Right cardiac atrium (tissue), 5 donors: ENCODE data around the gene CHKB. TPM values are rescaled to one million over a fixed set of nuclear protein-coding genes. Genes with fewer than 3 reads are reported as not detected.

Source experiments
- ATAC-seq, 2 donors: fragments of 200-7000 bp; cut with Tn5 transposase; one replicate each; pipeline versions ENCODE4 v1.8.0 to v1.9.1; 2020; ENCODE audit warnings: moderate library complexity in 2 of 2, mild to moderate bottlenecking in 1 of 2
- DNase-seq, 3 donors: peaks; one replicate each; pipeline ENCODE4 v3.0.0-alpha.2; 2020
- H3K27ac ChIP-seq: one replicate; pipeline ENCODE4 v1.5.1; 2013; ENCODE audit warnings: mild to moderate bottlenecking, low read length, control low read depth, moderate library complexity
- H3K27me3 ChIP-seq: one replicate; pipeline ENCODE4 v1.6.1; 2013; ENCODE audit not compliant: control insufficient read depth, insufficient read depth
- H3K4me1 ChIP-seq: one replicate; pipeline ENCODE4 v1.6.1; 2013; ENCODE audit warnings: low read length; ENCODE audit not compliant: control insufficient read depth, insufficient read depth
- H3K4me3 ChIP-seq: one replicate; pipeline ENCODE4 v1.5.1; 2013; ENCODE audit warnings: low read length, control low read depth
- H3K9me3 ChIP-seq: one replicate; pipeline ENCODE4 v1.6.1; 2013; ENCODE audit warnings: low read length; ENCODE audit not compliant: control insufficient read depth
- WGBS: extraction: QIAGEN DNeasy Blood & Tissue Kit; methylation state at CpG from one replicate; pipeline ENCODE4 v1.1.7; 2013; 5-methylcytosine and 5-hydroxymethylcytosine counted together
- intact Hi-C, 4 donors: fragments of 100-400 bp; cut with DNase I; formaldehyde crosslinking; loops; one replicate each; pipeline versions ENCODE4 v1.11.0 to v1.14.0; 2022 to 2023
- polyA plus RNA-seq: library from polyadenylated mRNA; stranded (reverse); fragments of 200-250 nt; gene quantifications from one replicate; pipeline ENCODE4 v1.2.3, GENCODE V29; 2013
- total RNA-seq, 4 donors: library from RNA; stranded (reverse); fragmentation: NEBNext Ultra II Directional; extraction: Animal tissue kit (Norgen Biotek cat#: 25700); gene quantifications; one replicate each; pipeline ENCODE4 v1.2.1, GENCODE V29; 2021
- donor health status: healthy with polysubstance abuse.
- donor health status: DM: no; HTN: yes; CAD: no.
- donor health status: DM: no; HTN: no; CAD: no.
- donor health status: DM: no; HTN: yes; CAD: no; lungs with severe emphysema.
- donor health status: DM: yes; HTN: yes; CAD: no.

Gene CHKB
- total and polyA plus RNA-seq, 5 donors, result 33.9 to 63.4 (median 42.9) TPM

DNA sequence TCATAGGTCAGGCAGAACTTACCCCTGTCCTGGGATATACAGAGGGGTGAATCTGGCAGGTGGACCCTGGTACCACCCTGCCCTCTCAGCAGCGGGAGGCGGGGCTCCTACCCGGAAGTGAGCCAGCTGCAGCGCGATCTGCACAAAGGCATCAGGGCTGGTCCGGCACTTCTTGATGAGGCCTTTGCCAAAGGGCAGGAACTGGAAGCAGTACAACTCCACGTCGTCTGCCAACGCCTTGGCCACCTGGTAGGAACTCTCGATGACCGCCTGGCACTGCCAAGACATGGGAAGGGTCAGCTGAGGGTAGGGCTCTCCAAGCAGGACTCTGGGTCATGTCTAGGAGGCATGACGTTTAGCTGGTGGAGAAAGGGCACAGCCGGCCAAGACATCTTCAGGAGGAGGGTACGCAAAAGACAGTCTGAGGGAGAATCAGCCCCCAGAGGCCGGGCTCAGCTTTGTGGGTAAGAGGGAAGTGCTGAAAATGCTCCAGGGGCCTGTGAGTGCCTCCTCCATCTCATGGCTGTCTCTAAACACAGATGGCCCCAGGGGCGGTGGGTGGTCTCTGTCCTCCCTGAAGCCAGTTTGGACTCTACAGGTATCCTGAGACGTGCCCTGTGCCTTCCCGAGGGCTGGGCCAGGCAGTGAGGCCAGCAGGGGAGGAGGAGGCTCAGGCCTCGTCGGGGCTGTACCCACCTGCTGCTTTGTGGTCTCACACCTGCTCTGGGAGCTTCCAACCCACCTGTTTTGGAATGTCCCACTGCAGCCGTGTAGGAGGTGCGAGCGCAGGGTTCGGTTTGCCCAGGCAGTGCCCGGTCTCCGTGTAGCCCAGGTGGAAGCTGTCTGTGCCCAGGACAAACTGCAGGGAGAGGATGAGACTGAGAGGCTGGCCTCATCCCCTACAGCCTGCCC, 11.1 kb downstream of the CHKB start:
- H3K4me3 ChIP-seq, result no peak overlapping the region
- intact Hi-C loops, result no loop called here
- 82% methylated on average over 26 of the region's 26 CpGs for WGBS
- no peak for ATAC-seq
- H3K27me3 ChIP-seq, result no peaks in the 10 kb centered on the region
- H3K9me3 ChIP-seq, result no peaks in the 10 kb centered on the region
- peak in 2 of 3 donors; percentile 50 to 55 for DNase-seq
- no peak overlapping the region for H3K27ac ChIP-seq
- H3K4me1 ChIP-seq, result no peaks in the 10 kb centered on the region

DNA sequence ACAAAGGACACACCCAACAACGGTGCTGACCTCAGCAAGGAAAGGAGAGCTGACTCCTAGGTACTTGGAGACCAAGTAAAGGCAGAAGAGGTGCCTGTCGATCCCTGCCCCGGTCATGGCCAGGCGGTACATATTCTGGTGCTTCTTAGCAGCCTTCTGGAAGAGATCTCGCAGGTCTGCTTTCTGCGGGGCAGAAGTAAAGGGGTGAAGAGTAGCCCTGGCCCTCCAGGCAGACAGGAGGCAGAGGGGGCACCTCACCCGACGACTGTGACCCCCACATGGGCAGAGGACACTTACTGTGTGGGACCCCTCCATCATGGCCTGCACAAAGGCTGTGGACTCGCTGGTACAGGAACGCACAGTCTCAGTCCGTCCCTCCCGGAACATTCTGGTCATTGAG, 11.8 kb downstream of the CHKB start:
- ATAC-seq (no peak), DNase-seq (peak in 2 of 3 donors; percentile 31 to 40)
- Histone ChIP-seq H3K27me3 (no peaks in the 10 kb centered on the region), H3K4me3 (no peak overlapping the region), H3K27ac (no peak overlapping the region), H3K9me3 (no peaks in the 10 kb centered on the region), H3K4me1 (no peaks in the 10 kb centered on the region)
- WGBS, result 94% methylated on average over 12 of the region's 12 CpGs
- intact Hi-C loops, result no loop called here

DNA sequence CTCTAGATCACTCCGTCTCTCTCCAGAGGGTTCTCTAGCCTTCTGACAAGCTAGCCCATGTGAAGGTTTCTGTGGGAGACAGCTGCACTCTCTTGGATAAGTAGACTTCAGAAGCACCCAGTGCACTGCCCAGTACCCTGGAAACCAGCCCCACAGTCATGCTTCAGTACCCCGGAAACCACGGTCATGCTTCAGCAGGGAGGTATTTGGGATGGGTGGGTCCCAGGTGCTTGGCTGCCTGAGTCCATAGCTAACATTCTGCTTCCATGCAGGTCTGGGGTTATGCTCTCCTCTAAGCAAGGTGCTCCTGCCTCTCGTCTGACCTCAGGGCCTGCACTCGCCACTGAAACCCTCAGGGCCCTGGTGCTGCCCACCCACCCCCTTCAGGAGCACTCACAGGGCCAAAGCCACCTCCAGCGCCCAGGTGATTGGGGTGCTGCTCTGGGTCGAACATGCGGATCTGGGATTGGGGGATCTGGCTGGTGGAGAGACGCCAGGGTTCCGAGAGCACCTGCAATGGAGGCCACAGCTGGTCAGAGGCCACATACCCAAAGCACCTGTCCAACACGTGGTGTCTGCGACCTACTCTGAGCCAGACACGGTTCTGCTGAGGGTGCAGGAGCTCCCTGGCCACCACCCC, 12.6 kb downstream of the CHKB start:
- Histone ChIP-seq H3K9me3 (no peaks in the 10 kb centered on the region), H3K4me1 (no peaks in the 10 kb centered on the region), H3K4me3 (no peak overlapping the region), H3K27me3 (no peaks in the 10 kb centered on the region), H3K27ac (no peak overlapping the region)
- peak in 2 of 3 donors; percentile 31 to 39 for DNase-seq
- WGBS, result 91% methylated on average over 13 of the region's 13 CpGs
- intact Hi-C loops, result no loop called here
- ATAC-seq, result peak in 1 of 2 donors; percentile 4

DNA sequence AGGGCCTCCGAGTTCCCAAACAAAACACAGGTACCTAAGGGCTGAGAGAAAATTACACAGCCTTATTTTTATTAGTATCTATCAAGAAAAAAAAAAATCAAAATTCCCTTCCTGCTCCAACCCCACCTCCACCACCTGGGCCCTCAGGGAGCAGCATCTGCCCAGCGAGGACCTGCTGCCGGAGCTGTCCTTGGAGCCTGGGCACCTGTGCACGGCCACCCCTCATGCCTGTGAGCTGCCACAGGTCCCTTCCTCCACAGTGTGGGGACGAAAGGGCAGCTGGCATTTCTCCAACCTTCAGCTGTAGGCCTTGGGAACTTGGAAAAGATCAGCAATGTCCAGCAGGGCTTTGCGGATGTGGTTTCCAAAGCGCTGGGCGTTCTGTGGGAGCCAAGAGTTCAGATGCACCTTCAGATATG, 13.6 kb downstream of the CHKB start:
- Histone ChIP-seq H3K9me3 (no peaks in the 10 kb centered on the region), H3K27ac (no peak overlapping the region), H3K4me3 (no peak overlapping the region), H3K4me1 (no peaks in the 10 kb centered on the region), H3K27me3 (no peaks in the 10 kb centered on the region)
- 82% methylated on average over 8 of the region's 8 CpGs for WGBS
- ATAC-seq, result no peak
- intact Hi-C loops, result no loop called here
- DNase-seq, result peak in 2 of 3 donors; percentile 25 to 55

DNA sequence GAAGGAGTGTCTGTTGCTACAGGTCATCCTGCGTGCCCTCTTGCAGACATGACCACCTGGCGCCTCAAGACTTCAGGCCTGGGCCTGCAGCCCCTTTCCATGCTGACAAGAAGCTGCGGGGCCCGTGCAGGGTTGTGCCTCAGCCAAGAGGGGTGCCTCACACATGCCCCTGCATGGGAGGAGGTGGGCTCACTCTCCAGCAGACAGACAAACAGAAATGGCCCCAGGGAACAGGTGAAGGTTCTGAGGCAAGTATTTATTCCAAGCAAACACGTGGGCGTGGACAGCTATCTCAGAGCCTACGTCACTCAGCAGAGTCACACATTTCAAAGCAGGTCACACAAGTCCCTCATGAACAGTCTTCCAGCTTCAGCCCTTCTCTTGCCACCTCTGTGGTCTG, 14.0 kb downstream of the CHKB start:
- H3K27me3 ChIP-seq, result no peaks in the 10 kb centered on the region
- H3K27ac ChIP-seq, result no peak overlapping the region
- no peak overlapping the region for H3K4me3 ChIP-seq
- H3K9me3 ChIP-seq, result no peaks in the 10 kb centered on the region
- peaks cover under 1% of the 10 kb centered on the region for H3K4me1 ChIP-seq
- DNase-seq (peak in 2 of 3 donors; percentile 14 to 49), ATAC-seq (no peak)
- 77% methylated on average over 7 of the region's 7 CpGs for WGBS
- intact Hi-C loops, result no loop called here

DNA sequence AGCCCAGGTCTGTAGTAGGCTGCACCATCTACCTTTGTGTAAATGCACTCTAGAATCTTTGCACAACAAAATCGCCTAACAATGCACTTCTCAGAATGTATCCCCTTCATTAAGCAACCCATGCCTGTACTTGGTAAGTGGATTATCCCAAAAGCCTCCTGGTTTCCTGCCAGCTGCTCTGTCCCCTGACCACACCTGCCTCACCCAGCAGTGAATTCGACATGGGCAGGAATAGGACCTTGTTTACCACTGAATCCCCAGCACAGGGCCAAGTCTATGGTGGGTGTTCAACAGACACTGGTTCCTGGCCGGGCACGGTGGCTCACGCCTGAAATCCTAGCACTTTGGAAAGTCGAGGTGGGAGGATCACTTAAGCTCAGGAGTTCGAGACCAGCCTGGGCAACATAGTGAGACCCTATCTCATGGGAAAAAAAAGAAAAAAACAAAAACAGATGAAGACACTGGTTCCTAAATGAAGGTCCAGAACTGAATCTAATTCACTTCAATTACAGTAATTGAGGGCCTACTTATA, 14.9 kb downstream of the CHKB start:
- WGBS, result 92% methylated on average over 7 of the region's 7 CpGs
- no peak for ATAC-seq
- H3K9me3 ChIP-seq, result no peaks in the 10 kb centered on the region
- H3K27ac ChIP-seq, result no peak overlapping the region
- intact Hi-C loops, result no loop called here
- H3K4me3 ChIP-seq, result no peak overlapping the region
- H3K27me3 ChIP-seq, result no peaks in the 10 kb centered on the region
- H3K4me1 ChIP-seq, result peaks cover 3% of the 10 kb centered on the region
- no peak for DNase-seq

DNA sequence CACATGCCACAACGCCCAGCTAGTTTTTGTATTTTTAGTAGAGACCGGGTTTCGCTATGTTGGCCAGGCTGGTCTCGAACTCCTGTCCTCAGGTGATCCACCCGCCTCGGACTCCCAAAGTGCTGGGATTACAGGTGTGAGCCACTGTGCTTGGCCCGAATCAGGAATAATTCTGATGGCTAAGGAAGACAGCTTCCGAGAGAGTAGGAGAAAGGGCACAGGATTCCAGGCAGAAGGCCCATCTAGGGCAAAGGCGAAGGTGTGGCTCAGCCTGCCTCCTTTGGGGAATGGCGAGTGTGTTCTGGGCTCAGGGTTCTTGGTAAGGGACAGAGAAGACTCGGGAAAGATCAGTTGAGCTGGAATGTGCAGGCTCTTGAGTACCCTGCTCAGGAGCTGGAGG, 18.4 kb downstream of the CHKB start:
- H3K4me3 ChIP-seq, result no peak overlapping the region
- H3K27me3 ChIP-seq, result no peaks in the 10 kb centered on the region
- ATAC-seq (no peak), DNase-seq (peak in 1 of 3 donors; percentile 18)
- H3K9me3 ChIP-seq, result no peaks in the 10 kb centered on the region
- WGBS, result 90% methylated on average over 11 of the region's 11 CpGs
- peak overlapping the region; percentile 42 for H3K27ac ChIP-seq
- H3K4me1 ChIP-seq, result peaks cover 3% of the 10 kb centered on the region
- intact Hi-C loops, result no loop called here

DNA sequence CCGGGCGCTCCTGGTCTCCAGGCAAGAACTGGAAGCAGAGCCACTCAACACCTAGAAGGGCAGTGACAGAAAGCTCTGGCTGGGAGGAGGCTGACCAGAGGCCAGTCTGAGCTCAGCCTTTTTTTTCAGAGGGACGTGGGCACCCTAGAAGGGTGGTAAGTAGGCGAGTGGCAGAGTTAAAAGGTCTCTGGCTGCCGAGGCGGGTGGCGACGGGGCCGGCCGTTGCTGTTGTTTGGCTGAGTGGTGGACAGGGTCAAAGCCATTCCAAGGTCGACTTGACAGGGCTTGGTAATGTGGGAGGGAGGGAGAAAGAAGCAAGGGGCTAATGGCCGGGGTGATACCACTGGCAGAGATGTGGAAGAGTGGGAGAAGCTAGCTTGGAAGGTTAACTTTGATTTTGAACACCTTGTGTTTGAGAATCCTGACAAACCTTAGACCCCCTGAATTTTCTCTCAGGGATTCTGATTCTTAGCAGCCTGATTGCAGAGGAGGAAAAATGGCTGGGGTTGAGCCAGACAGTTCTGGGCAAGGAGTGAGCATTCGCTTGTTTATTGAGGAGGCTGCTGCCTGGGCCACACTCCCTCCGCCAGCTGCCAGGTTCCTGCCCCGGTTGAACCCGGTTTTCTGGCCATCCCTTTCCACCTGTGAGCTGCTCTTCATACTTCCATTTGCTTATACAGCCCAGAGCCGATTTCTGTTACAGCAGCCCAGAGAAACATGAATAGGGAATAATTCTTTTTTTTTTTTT, 19.1 kb downstream of the CHKB start:
- ATAC-seq, result peak in 1 of 2 donors; percentile 25
- H3K4me3 ChIP-seq, result peak overlapping the region; percentile 74
- H3K4me1 ChIP-seq, result peaks cover 3% of the 10 kb centered on the region
- peak overlapping the region; percentile 91 for H3K27ac ChIP-seq
- no peaks in the 10 kb centered on the region for H3K27me3 ChIP-seq
- peak in 1 of 3 donors; percentile 67 for DNase-seq
- 26% methylated on average over 17 of the region's 17 CpGs for WGBS
- intact Hi-C loops, result no loop called here
- no peaks in the 10 kb centered on the region for H3K9me3 ChIP-seq

DNA sequence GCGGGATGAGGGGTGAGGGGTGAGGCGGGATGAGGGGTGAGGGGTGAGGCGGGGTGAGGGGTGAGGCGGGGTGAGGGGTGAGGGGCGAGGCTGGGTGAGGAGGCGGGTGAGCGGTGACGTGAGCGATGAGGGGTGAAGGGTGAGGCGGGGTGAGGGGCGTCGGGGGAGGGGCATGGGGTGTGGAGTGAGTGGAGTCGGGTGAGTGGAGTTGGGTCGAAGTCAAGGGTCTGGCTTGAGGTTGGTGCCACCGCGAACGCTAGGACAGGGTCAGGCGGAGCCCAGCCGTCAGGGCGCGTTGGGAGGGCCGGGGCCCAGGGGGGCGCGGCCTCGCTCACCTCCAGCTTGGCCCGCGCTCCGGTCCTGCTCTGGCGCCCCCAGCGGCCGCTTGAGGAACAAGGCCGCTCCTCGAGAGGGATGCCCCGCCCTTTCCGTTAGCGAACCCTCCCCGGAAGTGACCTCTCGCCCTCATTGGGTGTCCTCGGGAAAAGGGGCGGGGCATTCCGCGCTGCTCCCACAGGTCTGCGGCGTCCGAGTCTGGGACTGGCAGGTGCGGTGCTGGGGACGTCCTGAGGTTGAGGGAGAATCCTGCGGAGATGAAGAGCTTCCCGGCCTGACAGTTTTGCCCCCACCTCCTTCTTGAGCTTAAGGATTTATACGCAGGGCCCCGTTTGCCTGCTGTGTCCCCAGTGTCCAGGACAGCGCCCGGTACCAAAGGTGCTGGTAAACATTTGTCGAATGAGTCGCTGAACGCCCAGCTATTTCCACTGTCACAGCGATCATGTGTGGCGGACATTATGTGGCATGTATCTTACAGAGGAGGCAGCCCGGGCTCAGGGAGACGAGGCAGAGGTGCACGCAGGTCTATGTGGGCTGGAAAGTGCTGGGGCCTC, 19.9 kb downstream of the CHKB start, which contains the start of gene SYCE3:
Gene SYCE3 (minus strand): TSS at position 397 of the 890 bp plus-strand sequence. CDS start 6,514 bp downstream, outside the sequence.
- Histone ChIP-seq H3K4me3 (peak within 1 kb of the TSS; percentile 74), H3K27me3 (no peaks in the 10 kb centered on the region), H3K27ac (peak within 1 kb of the TSS; percentile 91), H3K9me3 (no peaks in the 10 kb centered on the region), H3K4me1 (peaks cover 3% of the 10 kb centered on the region)
- DNase-seq (peak; percentile 97 to 99 (median 99)), ATAC-seq (peak; percentile 95 to 97)
- 7% methylated on average over 60 of the region's 61 CpGs for WGBS
- intact Hi-C loops, result no loop called here
